Heart left ventricle (tissue), 16 donors: ENCODE results near the gene PLCB1. TPM values are rescaled to one million over a fixed set of nuclear protein-coding genes. Genes with fewer than 3 reads are reported as not detected.

Experiments
- ATAC-seq, 4 donors: fragments of 200-7000 bp; cut with Tn5 transposase; one replicate each; pipeline ENCODE4 v1.9.1; 2020 to 2022; ENCODE audit warnings: moderate library complexity in 4 of 4, mild to moderate bottlenecking in 3 of 4, moderate number of reproducible peaks in 1 of 4
- DNase-seq, 5 donors: peaks; one replicate each; pipeline ENCODE4 v3.0.0-alpha.2; 2020
- H3K27ac ChIP-seq, 12 donors: fragments of 200-600 bp; sonication (generic) in 4 of 12; one replicate each; pipeline versions ENCODE4 v1.5.0 to v1.8.0; 2016 to 2022; ENCODE audit warnings: mild to moderate bottlenecking in 2 of 12
- H3K27me3 ChIP-seq, 9 donors: fragments of 200-600 bp; sonication (generic) in 2 of 9; one replicate each; pipeline versions ENCODE4 v1.5.1 to v1.8.0; 2016 to 2022; ENCODE audit warnings: mild to moderate bottlenecking in 3 of 9
- H3K36me3 ChIP-seq, 9 donors: fragments of 200-600 bp; sonication (generic) in 2 of 9; one replicate each; pipeline versions ENCODE4 v1.5.0 to v1.8.0; 2018 to 2022; ENCODE audit warnings: mild to moderate bottlenecking in 2 of 9
- H3K4me1 ChIP-seq, 12 donors: fragments of 200-600 bp; sonication (generic) in 4 of 12; one replicate each; pipeline versions ENCODE4 v1.5.0 to v1.8.0; 2016 to 2022; ENCODE audit warnings: mild to moderate bottlenecking in 3 of 12
- H3K4me3 ChIP-seq, 12 donors: fragments of 200-600 bp; sonication (generic) in 4 of 12; one replicate each; pipeline versions ENCODE4 v1.5.0 to v1.8.0; 2017 to 2022; ENCODE audit warnings: mild to moderate bottlenecking in 9 of 12, moderate library complexity in 4 of 12
- H3K9me3 ChIP-seq, 12 donors: fragments of 200-600 bp; sonication (generic) in 4 of 12; one replicate each; pipeline versions ENCODE4 v1.5.0 to v1.8.0; 2016 to 2022; ENCODE audit warnings: mild to moderate bottlenecking in 1 of 12
- CTCF ChIP-seq, 12 donors: fragments of 200-600 bp; sonication (generic) in 4 of 12; IDR thresholded peaks; one replicate each; pipeline versions ENCODE4 v1.5.0 to v1.8.0; 2018 to 2022; ENCODE audit warnings: antibody characterized with exemption in 12 of 12, mild to moderate bottlenecking in 5 of 12
- POLR2A ChIP-seq, 2 donors: fragments of 450-650 bp; IDR thresholded peaks; one replicate each; pipeline ENCODE4 v1.6.1; 2017; ENCODE audit warnings: antibody characterized with exemption in 2 of 2, mild to moderate bottlenecking in 2 of 2, moderate library complexity in 2 of 2
- WGBS, 4 donors: extraction: QIAGEN DNeasy Blood & Tissue Kit in 2 of 4; methylation state at CpG; one replicate each; pipeline versions ENCODE4 v1.1.5 to v1.1.7; 2013 to 2018; 5-methylcytosine and 5-hydroxymethylcytosine counted together
- intact Hi-C, 10 donors: fragments of 100-400 bp; cut with DNase I; formaldehyde crosslinking; loops; one replicate each; pipeline versions ENCODE4 v1.11.1 to v1.14.2; 2022
- polyA plus RNA-seq, 2 donors: library from polyadenylated mRNA; stranded (reverse); fragments of 200-250 nt; gene quantifications; one replicate each; pipeline ENCODE4 v1.2.3, GENCODE V29; 2013
- total RNA-seq, 9 donors: library from RNA; depleted of rRNA in 2 of 9; stranded (reverse); fragments of >200 nt in 2 of 9; fragmentation: NEBNext Ultra II Directional in 3 of 9; extraction: Animal tissue kit (Norgen Biotek cat#: 25700) in 3 of 9; gene quantifications; one replicate each; pipeline versions ENCODE4 v1.1.0 to v1.2.4, GENCODE V29; 2016 to 2023
- donor health status: ischemic (EF 13 %, LVEDD 7.1; RV severe dilation, severe dysfunction).
- donor health status: healthy with polysubstance abuse.
- donor health status: DM: no; HTN: yes; CAD: no.
- donor health status: DM: no; HTN: no; CAD: no.
- donor health status: ischemic (EF 25% LVEDD 6.9; RV normal size, moderate dysfunction).
- donor health status: ischemic (EF 25% LVEDD 5.7; RV mildly dilated, moderate dysfunction).
- donor health status: healthy.
- donor health status: DM: yes; HTN: yes; CAD: no.
- donor health status: ischemic (EF 35%, LVEDD 5.7; RV mildly dilated, moderate dysfunction).
- donor health status: nonischemic (EF 11% LVEDD 7.7; RV severe dilation, severe dysfunction).
- donor health status: DM: yes; HTN: yes; CAD: no.
- donor health status: PGD.
- donor health status: ischemic (EF 29% LVEDD 5.4; RV normal size, mild dysfunction).
- donor health status: nonischemic (EF 23%, LVEDD 6.1; RV moderate dilation, normal function).

The PLCB1 gene
- total and polyA plus RNA-seq, 11 donors = 2.5 to 12.1 (median 7.4) TPM

- H3K36me3 ChIP-seq = no peaks in the 10 kb centered on the region
- ATAC-seq (peak in 2 of 4 donors; percentile 24 to 59), DNase-seq (no peak)
- 68 to 76% (median 72%) methylated on average over 12 of the region's 12 CpGs for WGBS, 4 donors
- H3K4me1 ChIP-seq = peaks cover 0 to 42% (median 15%) of the 10 kb centered on the region in 12 donors
- no peaks in the 10 kb centered on the region for H3K9me3 ChIP-seq
- no peaks in the 10 kb centered on the region for H3K27me3 ChIP-seq
- H3K4me3 ChIP-seq = peak overlapping the region in 9 of 12 donors; percentile 4 to 42 (median 20)
- H3K27ac ChIP-seq = peak overlapping the region; percentile 8 to 74 (median 54)
- TF ChIP-seq CTCF (IDR thresholded peaks at IDR 0.05) (no peak), POLR2A (IDR thresholded peaks at IDR 0.05) (no peak)
- intact Hi-C loops = no loop called here
Observed at GRCh38 chr20:8213831-8214587, 81.9 kb downstream of the PLCB1 start.

GRCh38 chr20:8215361-8215781 lies 83.3 kb downstream of the PLCB1 start:
- intact Hi-C loops = no loop called here
- Histone ChIP-seq H3K9me3 (no peaks in the 10 kb centered on the region), H3K27ac (peak overlapping the region in 2 of 12 donors; percentile 60 to 61), H3K4me1 (peaks cover 0 to 37% (median 13%) of the 10 kb centered on the region in 12 donors), H3K36me3 (no peaks in the 10 kb centered on the region), H3K4me3 (no peak overlapping the region), H3K27me3 (no peaks in the 10 kb centered on the region)
- 57 to 73% (median 65%) methylated on average over 8 of the region's 8 CpGs for WGBS, 4 donors
- no peak for DNase-seq
- no peak for TF ChIP-seq POLR2A (IDR thresholded peaks at IDR 0.05)
- no peak for TF ChIP-seq CTCF (IDR thresholded peaks at IDR 0.05)
- no peak for ATAC-seq

GRCh38 chr20:8216375-8217200 lies 84.5 kb downstream of the PLCB1 start:
- Histone ChIP-seq H3K27ac (no peak overlapping the region), H3K4me3 (no peak overlapping the region), H3K9me3 (no peaks in the 10 kb centered on the region), H3K4me1 (peaks cover 0 to 37% (median 13%) of the 10 kb centered on the region in 12 donors), H3K27me3 (no peaks in the 10 kb centered on the region), H3K36me3 (no peaks in the 10 kb centered on the region)
- ATAC-seq (no peak), DNase-seq (no peak)
- intact Hi-C loops = no loop called here
- WGBS, 4 donors = 87 to 90% (median 88%) methylated on average over 5 of the region's 5 CpGs
- no peak for TF ChIP-seq POLR2A (IDR thresholded peaks at IDR 0.05)
- TF ChIP-seq CTCF (IDR thresholded peaks at IDR 0.05) = no peak

DNA sequence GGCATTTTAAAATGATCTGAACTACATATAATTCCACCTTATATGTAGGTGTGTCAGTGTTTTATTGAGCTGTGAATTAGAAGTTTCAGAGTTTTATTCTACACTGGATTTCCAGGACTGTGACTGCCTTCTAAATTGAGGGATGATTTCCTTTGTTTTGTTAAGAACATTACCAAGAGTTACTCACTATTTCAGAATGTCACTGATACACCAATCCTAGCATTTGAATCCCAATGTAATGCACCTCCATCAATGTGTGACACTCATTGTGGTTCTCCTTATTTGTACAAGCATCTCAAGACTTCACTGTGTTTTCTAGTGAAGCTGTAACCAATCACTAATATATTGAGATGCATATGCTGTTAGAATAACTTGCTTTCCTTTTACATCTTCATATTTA lies 86.8 kb downstream of the PLCB1 start:
- Histone ChIP-seq H3K4me1 (peaks cover 0 to 22% (median 10%) of the 10 kb centered on the region in 12 donors), H3K27me3 (no peaks in the 10 kb centered on the region), H3K27ac (no peak overlapping the region), H3K4me3 (no peak overlapping the region), H3K36me3 (no peaks in the 10 kb centered on the region), H3K9me3 (peaks cover 0 to 4% (median 0%) of the 10 kb centered on the region in 12 donors)
- intact Hi-C loops = no loop called here
- ATAC-seq (no peak), DNase-seq (no peak)
- TF ChIP-seq POLR2A (IDR thresholded peaks at IDR 0.05) = no peak
- TF ChIP-seq CTCF (IDR thresholded peaks at IDR 0.05) = no peak
